Measurements from ENCODE around the gene CASP10.
"Not testable (repeated sequence)": the region's sequence is repeated elsewhere in the genome, so short reads cannot be mapped to it uniquely, and the experiment has no call there.

The CASP10 gene

GRCh38 chr2:201156036-201156435 is 26.9 kb upstream of the CASP10 start:
- no peak for DNase-seq

- DNase-seq = no peak
Observed at GRCh38 chr2:201156640-201157039, 26.3 kb upstream of the CASP10 start.

GRCh38 chr2:201157694-201158093 is 25.2 kb upstream of the CASP10 start:
- no peak for DNase-seq

GRCh38 chr2:201158111-201158929 is 24.6 kb upstream of the CASP10 start:
- no peak for DNase-seq

- DNase-seq = no peak
Observed at GRCh38 chr2:201164166-201164565, 18.8 kb upstream of the CASP10 start.

- no peak for DNase-seq
Observed at GRCh38 chr2:201167546-201167945, 15.4 kb upstream of the CASP10 start.

- not testable (repeated sequence) for DNase-seq
Observed at GRCh38 chr2:201168496-201168895, 14.4 kb upstream of the CASP10 start.

- DNase-seq = no peak
Observed at GRCh38 chr2:201171259-201171814, 11.6 kb upstream of the CASP10 start.

- no peak for DNase-seq
Observed at GRCh38 chr2:201172279-201172678, 10.7 kb upstream of the CASP10 start.

GRCh38 chr2:201174687-201175086 is 8.3 kb upstream of the CASP10 start:
- no peak for DNase-seq

- DNase-seq = no peak
Observed at GRCh38 chr2:201176081-201176481, 6.9 kb upstream of the CASP10 start.

GRCh38 chr2:201180010-201180409 is 2.9 kb upstream of the CASP10 start:
- DNase-seq = no peak

GRCh38 chr2:201183365-201183727 is 405 bp downstream of the CASP10 start:
- no peak for DNase-seq

GRCh38 chr2:201183835-201184234 is 894 bp downstream of the CASP10 start:
- DNase-seq = not testable (repeated sequence)

- DNase-seq = not testable (repeated sequence)
Observed at GRCh38 chr2:201184248-201184647, 1.3 kb downstream of the CASP10 start.

- DNase-seq = no peak
Observed at GRCh38 chr2:201185863-201186262, 2.9 kb downstream of the CASP10 start.

GRCh38 chr2:201186982-201187381 is 4.0 kb downstream of the CASP10 start:
- DNase-seq = no peak

- DNase-seq = no peak
Observed at GRCh38 chr2:201188449-201188848, 5.5 kb downstream of the CASP10 start.

GRCh38 chr2:201191132-201191875 is 8.4 kb downstream of the CASP10 start:
- DNase-seq = no peak

- DNase-seq = no peak
Observed at GRCh38 chr2:201194097-201194496, 11.2 kb downstream of the CASP10 start.

GRCh38 chr2:201195331-201195730 is 12.4 kb downstream of the CASP10 start:
- no peak for DNase-seq

- DNase-seq = no peak
Observed at GRCh38 chr2:201196003-201196402, 13.1 kb downstream of the CASP10 start.

GRCh38 chr2:201196803-201197202 is 13.9 kb downstream of the CASP10 start:
- DNase-seq = no peak

GRCh38 chr2:201197781-201198180 is 14.8 kb downstream of the CASP10 start:
- DNase-seq = no peak

Measured in NCI-H1092 (cell line).